Fibroblast of pulmonary artery (primary cell): ENCODE data around the gene PAWR.

Experiments
- DNase-seq: peaks from one replicate; pipeline ENCODE4 v3.0.0-alpha.2; 2010; ENCODE audit warnings: low read depth
- H3K4me3 ChIP-seq: replicated peaks from 2 replicates; pipeline ENCODE4 v1.5.1; 2011; ENCODE audit warnings: low read depth, mild to moderate bottlenecking, control low read depth, low read length, moderate library complexity
- CTCF ChIP-seq: IDR thresholded peaks from 2 replicates; pipeline ENCODE4 v1.5.1; 2011; ENCODE audit warnings: mild to moderate bottlenecking, control low read depth, low read length, inconsistent platforms; ENCODE audit errors: missing control alignments

Gene PAWR

GRCh38 chr12:79596719-79597350, 93.9 kb downstream of the PAWR start:
- TF ChIP-seq CTCF, result no peak
- H3K4me3 ChIP-seq, result no peak overlapping the region
- no peak for DNase-seq

GRCh38 chr12:79595273-79595672, 95.5 kb downstream of the PAWR start:
- no peak for DNase-seq
- H3K4me3 ChIP-seq, result no peak overlapping the region
- TF ChIP-seq CTCF, result no peak

- H3K4me3 ChIP-seq, result no peak overlapping the region
- no peak for DNase-seq
- TF ChIP-seq CTCF, result no peak
These were observed 97.9 kb downstream of the PAWR start for GRCh38 chr12:79592865-79593264.

- H3K4me3 ChIP-seq, result no peak overlapping the region
- no peak for TF ChIP-seq CTCF
- no peak for DNase-seq
These were observed 98.8 kb downstream of the PAWR start for GRCh38 chr12:79591988-79592387.

- no peak for DNase-seq
- no peak for TF ChIP-seq CTCF
- H3K4me3 ChIP-seq, result no peak overlapping the region
These were observed 100.0 kb downstream of the PAWR start for GRCh38 chr12:79590751-79591150.

- no peak overlapping the region for H3K4me3 ChIP-seq
- DNase-seq, result no peak
- no peak for TF ChIP-seq CTCF
These were observed 103.4 kb downstream of the PAWR start for GRCh38 chr12:79587368-79587767.

GRCh38 chr12:79585147-79585546, 105.6 kb downstream of the PAWR start:
- TF ChIP-seq CTCF, result no peak
- no peak overlapping the region for H3K4me3 ChIP-seq

More at GRCh38 chr12:79585147-79585546, 105.6 kb downstream of the PAWR start:
- no peak for DNase-seq
